GM12878 (cell line): Measurements from ENCODE around the gene EPHB1. TPM values are rescaled to one million over a fixed set of nuclear protein-coding genes. Genes with fewer than 3 reads are reported as not detected.

Experiments used
- ATAC-seq: fragments of 200-7000 bp; cut with Tn5 transposase; 3 replicates; pipeline ENCODE4 v1.9.1; 2020; ENCODE audit warnings: mild to moderate bottlenecking, moderate library complexity
- BruUV-seq: library from RNA; stranded (reverse); fragments of 400-500 nt; replicated peaks from 2 replicates; lab custom pipeline; 2021; lab: Mats Ljungman, UMichigan
- CTCF ChIA-PET: fragments of 300-600 bp; sonication (Branson Sonifier 250); formaldehyde crosslinking; extraction: SDS; loops from one replicate; lab custom pipeline; 2021; ENCODE audit warnings: inconsistent platforms; lab: Yijun Ruan, JAX
- POLR2A ChIA-PET: fragments of 350-600 bp; formaldehyde crosslinking; extraction: SDS; loops from one replicate; lab custom pipeline; 2021; ENCODE audit warnings: inconsistent platforms; lab: Charles Lee
- RAD21 ChIA-PET: fragments of 300-600 bp; sonication (Branson Sonifier 250); formaldehyde crosslinking; loops from one replicate; lab custom pipeline; 2023; ENCODE audit warnings: antibody characterized with exemption; ENCODE audit not compliant: unreplicated experiment; lab: Charles Lee
- SMC1A ChIA-PET: fragments of 300-600 bp; sonication (Branson Sonifier 250); formaldehyde crosslinking; loops from one replicate; lab custom pipeline; 2023; ENCODE audit not compliant: unreplicated experiment, uncharacterized antibody; lab: Charles Lee
- DNase-seq: peaks from one replicate; pipeline ENCODE4 v3.0.0-alpha.2; 2011; ENCODE audit warnings: low read depth, low spot score
- FAIRE-seq: peaks from 3 replicates; lab custom pipeline; 2011; peaks lifted over from hg19 to GRCh38; lab: Jason Lieb, UNC
- H2AFZ ChIP-seq: 2 replicates; pipeline ENCODE4 v1.6.0; 2011; ENCODE audit warnings: low read depth, low read length, control low read depth; ENCODE audit not compliant: control insufficient read depth
- H3K27ac ChIP-seq: 2 replicates; pipeline ENCODE4 v1.5.1; 2011; ENCODE audit warnings: control low read depth; ENCODE audit not compliant: control insufficient read depth, insufficient read depth
- H3K27me3 ChIP-seq, 2 experiments: replicated peaks in 1 of 2; 2 replicates each; pipeline versions ENCODE4 v1.6.0 to v1.6.1; 2011; ENCODE audit warnings: low read length in 1 of 2; ENCODE audit not compliant: control insufficient read depth in 2 of 2, insufficient read depth in 2 of 2
- H3K36me3 ChIP-seq, 2 experiments: 2 replicates each; pipeline ENCODE4 v1.5.1; 2011; ENCODE audit warnings: low read length in 1 of 2; ENCODE audit not compliant: control insufficient read depth in 2 of 2, insufficient read depth in 2 of 2
- H3K4me1 ChIP-seq: 2 replicates; pipeline ENCODE4 v1.6.1; 2011; ENCODE audit warnings: mild to moderate bottlenecking, low read length, moderate library complexity, mixed read lengths; ENCODE audit not compliant: control insufficient read depth, insufficient read depth
- H3K4me2 ChIP-seq: 2 replicates; pipeline ENCODE4 v1.6.0; 2011; ENCODE audit warnings: control low read depth; ENCODE audit not compliant: control insufficient read depth, insufficient read depth
- H3K4me3 ChIP-seq: fragments of 200-600 bp; sonication (generic); 2 replicates; pipeline ENCODE4 v1.5.1; 2016
- H3K79me2 ChIP-seq: 2 replicates; pipeline ENCODE4 v1.6.0; 2011; ENCODE audit warnings: low read length; ENCODE audit not compliant: control insufficient read depth, insufficient read depth
- H3K9ac ChIP-seq: 2 replicates; pipeline ENCODE4 v1.8.0; 2011; ENCODE audit warnings: low read length, control low read depth, mixed read lengths; ENCODE audit not compliant: control insufficient read depth, insufficient read depth
- H3K9me3 ChIP-seq: replicated peaks from 3 replicates; pipeline ENCODE4 v1.5.1; 2011; ENCODE audit warnings: mild to moderate bottlenecking, low read length; ENCODE audit not compliant: control insufficient read depth, insufficient read depth
- H4K20me1 ChIP-seq: 2 replicates; pipeline ENCODE4 v1.6.0; 2011; ENCODE audit not compliant: control insufficient read depth, insufficient read depth
- BACH1 ChIP-seq: fragments of 450-650 bp; IDR thresholded peaks from 2 replicates; pipeline ENCODE4 v1.6.1; 2017; ENCODE audit warnings: mild to moderate bottlenecking, borderline replicate concordance
- EGR1 ChIP-seq, 2 experiments: IDR thresholded peaks; 1 replicate in 1 of 2; 2 replicates in 1 of 2; pipeline ENCODE4 v1.6.1; 2011 to 2012; ENCODE audit warnings: low read depth in 2 of 2, low read length in 2 of 2, borderline replicate concordance in 1 of 2, mild to moderate bottlenecking in 1 of 2, moderate library complexity in 1 of 2
- IKZF2 ChIP-seq, 2 experiments: fragments of 450-650 bp; IDR thresholded peaks; 2 replicates each; pipeline ENCODE4 v1.6.1; 2017; ENCODE audit warnings: mild to moderate bottlenecking in 2 of 2, moderate library complexity in 2 of 2
- JUNB ChIP-seq: IDR thresholded peaks from 2 replicates; pipeline ENCODE4 v1.6.1; 2016; ENCODE audit warnings: antibody characterized with exemption, mild to moderate bottlenecking
- JUND ChIP-seq: IDR thresholded peaks from 2 replicates; pipeline ENCODE4 v1.6.1; 2012; ENCODE audit warnings: low read depth, mild to moderate bottlenecking, low read length, improper control_type of control experiment, moderate library complexity
- KAT2A ChIP-seq: conservative IDR thresholded peaks from 2 replicates; pipeline ENCODE4 v1.6.1; 2011; ENCODE audit warnings: low read depth, low read length; ENCODE audit not compliant: control insufficient read depth
- MXI1 ChIP-seq: fragments of 150-350 bp; IDR thresholded peaks from 2 replicates; pipeline ENCODE4 v1.6.1; 2011; ENCODE audit warnings: low read depth, mild to moderate bottlenecking, inconsistent platforms, low read length, improper control_type of control experiment
- POU2F2 ChIP-seq: IDR thresholded peaks from 3 replicates; pipeline ENCODE4 v1.6.1; 2011; ENCODE audit warnings: low read depth, mild to moderate bottlenecking, low read length, borderline replicate concordance
- SMAD1 ChIP-seq: fragments of 450-650 bp; IDR thresholded peaks from 2 replicates; pipeline ENCODE4 v1.6.1; 2018; ENCODE audit warnings: mild to moderate bottlenecking, low read depth; ENCODE audit not compliant: partially characterized antibody
- SP1 ChIP-seq: IDR thresholded peaks from one replicate; pipeline ENCODE4 v1.6.1; 2011; ENCODE audit warnings: low read depth, low read length
- STAT3 ChIP-seq: IDR thresholded peaks from 2 replicates; pipeline ENCODE4 v1.6.1; 2011; ENCODE audit warnings: low read depth, low read length, improper control_type of control experiment
- TBL1XR1 ChIP-seq: IDR thresholded peaks from 2 replicates; pipeline ENCODE4 v1.6.1; 2012; ENCODE audit warnings: low read depth, low read length, improper control_type of control experiment
- TCF12 ChIP-seq: IDR thresholded peaks from 2 replicates; pipeline ENCODE4 v1.6.1; 2011; ENCODE audit warnings: low read depth, mild to moderate bottlenecking, low read length
- TCF7 ChIP-seq: IDR thresholded peaks from 2 replicates; pipeline ENCODE4 v1.6.1; 2014; ENCODE audit warnings: antibody characterized with exemption, borderline replicate concordance
- ZNF384 ChIP-seq: IDR thresholded peaks from 2 replicates; pipeline ENCODE4 v1.6.1; 2012; ENCODE audit warnings: low read depth, mild to moderate bottlenecking, low read length, improper control_type of control experiment, borderline replicate concordance
- WGBS: methylation state at CpG from one replicate; pipeline ENCODE4 v1.1.6; 2016; ENCODE audit warnings: low lambda C conversion rate; ENCODE audit not compliant: insufficient replicate concordance, insufficient coverage; ENCODE audit errors: missing lambda C conversion rate; 5-methylcytosine and 5-hydroxymethylcytosine counted together
- in situ Hi-C: fragments of 300-500 bp; cut with MboI; formaldehyde crosslinking; loops from 9 replicates; pipeline ENCODE4 v1.14.3; 2018; ENCODE audit warnings: mixed read lengths
- intact Hi-C: fragments of 100-400 bp; cut with micrococcal nuclease; formaldehyde crosslinking; loops from one replicate; pipeline ENCODE4 v1.14.2; 2022; ENCODE audit not compliant: unreplicated experiment
- polyA plus RNA-seq, 11 experiments: library from polyadenylated mRNA; depleted of rRNA in 4 of 11; unstranded in 6 of 11; stranded (reverse) in 5 of 11; fragments of >200 nt; fragmentation: Nextera tagmentation in 4 of 11; fragmentation: Illumina TruSeq in 1 of 11; extraction: Ambion mirVana in 4 of 11; extraction: Trizol in 1 of 11; gene quantifications; 1 replicate in 1 of 11; 2 replicates in 10 of 11; pipeline versions ENCODE4 v1.2.1 to v1.2.3, GENCODE V29; 2011 to 2016; ENCODE audit warnings: inconsistent platforms in 2 of 11, missing spikeins in 2 of 11, low read depth in 1 of 11
- total RNA-seq, 4 experiments: library from RNA; depleted of rRNA in 3 of 4; stranded (reverse); fragments of >200 nt in 3 of 4; fragmentation: Illumina TruSeq in 1 of 4; extraction: Trizol in 1 of 4; gene quantifications; 2 replicates each; pipeline versions ENCODE4 v1.2.1 to v1.2.3, GENCODE V29; 2013 to 2021
- TF ChIP-seq, protein P1 (sequence below): IDR thresholded peaks from 2 replicates; pipeline ENCODE4 v1.6.1; 2012; ENCODE audit warnings: low read depth, low read length, improper control_type of control experiment
- TF ChIP-seq, protein P2 (sequence below): IDR thresholded peaks from 2 replicates; pipeline ENCODE4 v1.6.1; 2011; ENCODE audit warnings: borderline replicate concordance, low read depth, mild to moderate bottlenecking, moderate library complexity, mixed read lengths, low read length; ENCODE audit not compliant: insufficient read depth; ENCODE audit errors: extremely low read length
- TF ChIP-seq, protein P3 (sequence below): IDR thresholded peaks from 2 replicates; pipeline ENCODE4 v1.6.1; 2012; ENCODE audit warnings: low read depth, low read length, improper control_type of control experiment

EPHB1 gene
- total and polyA plus RNA-seq, 10 of the 15 experiments (the other 5 are each of a cell fraction or from before 2014, with no cell fraction given): 0.33 to 23.8 (median 1.2) TPM

DNA sequence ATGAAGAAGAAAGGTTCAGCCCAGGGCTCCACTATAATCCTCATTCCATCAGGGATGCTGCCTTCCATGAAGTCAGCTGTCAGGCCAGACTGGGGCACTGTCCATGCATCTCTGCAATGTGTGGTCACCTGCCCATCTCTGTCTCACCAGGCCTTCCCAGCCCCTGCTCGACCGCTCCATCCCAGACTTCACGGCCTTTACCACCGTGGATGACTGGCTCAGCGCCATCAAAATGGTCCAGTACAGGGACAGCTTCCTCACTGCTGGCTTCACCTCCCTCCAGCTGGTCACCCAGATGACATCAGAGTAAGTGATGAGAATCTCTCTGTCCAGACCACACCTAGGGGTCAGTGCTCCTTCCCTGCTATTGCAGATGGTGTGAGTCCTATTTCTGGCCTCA is 454.1 kb downstream of the EPHB1 start:
- no peaks in the 10 kb centered on the region for H3K27me3 ChIP-seq
- 23% methylated on average over 5 of the region's 5 CpGs for WGBS
- intact Hi-C loops: no loop called here
- no peak overlapping the region for H3K4me3 ChIP-seq
- H3K4me1 ChIP-seq: no peaks in the 10 kb centered on the region
- peaks cover 0 to 8% of the 10 kb centered on the region in 2 experiments; a peak in 2 of 4 replicates for H3K36me3 ChIP-seq
- CTCF ChIA-PET: interaction anchor here (1.7 kb wide), 1 partner anchor 455 kb away, joined by 4 read pairs; the partner anchor contains the start of gene EPHB1
- SMC1A ChIA-PET: interaction anchor here (0.6 kb wide), 1 partner anchor 446 kb away, joined by 4 read pairs; no protein-coding TSS in a partner anchor
- no TSS peak for BruUV-seq
- H4K20me1 ChIP-seq: no peaks in the 10 kb centered on the region
- TF ChIP-seq BACH1: no peak
- no peak for TF ChIP-seq TCF12
- TF ChIP-seq, protein P1, sequence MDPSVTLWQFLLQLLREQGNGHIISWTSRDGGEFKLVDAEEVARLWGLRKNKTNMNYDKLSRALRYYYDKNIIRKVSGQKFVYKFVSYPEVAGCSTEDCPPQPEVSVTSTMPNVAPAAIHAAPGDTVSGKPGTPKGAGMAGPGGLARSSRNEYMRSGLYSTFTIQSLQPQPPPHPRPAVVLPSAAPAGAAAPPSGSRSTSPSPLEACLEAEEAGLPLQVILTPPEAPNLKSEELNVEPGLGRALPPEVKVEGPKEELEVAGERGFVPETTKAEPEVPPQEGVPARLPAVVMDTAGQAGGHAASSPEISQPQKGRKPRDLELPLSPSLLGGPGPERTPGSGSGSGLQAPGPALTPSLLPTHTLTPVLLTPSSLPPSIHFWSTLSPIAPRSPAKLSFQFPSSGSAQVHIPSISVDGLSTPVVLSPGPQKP: no peak
- TF ChIP-seq STAT3: no peak
- TF ChIP-seq POU2F2: no peak
- no peak for TF ChIP-seq EGR1 (IDR thresholded peaks at IDR 0.05; ENCODE audit: borderline replicate concordance in 1 of 2, low read depth in 2 of 2, low read length in 2 of 2)
- TF ChIP-seq TCF7: no peak
- TF ChIP-seq SMAD1: no peak
- no peak for TF ChIP-seq KAT2A
- no peak for TF ChIP-seq JUNB
- TF ChIP-seq MXI1: no peak
- TF ChIP-seq, protein P2, sequence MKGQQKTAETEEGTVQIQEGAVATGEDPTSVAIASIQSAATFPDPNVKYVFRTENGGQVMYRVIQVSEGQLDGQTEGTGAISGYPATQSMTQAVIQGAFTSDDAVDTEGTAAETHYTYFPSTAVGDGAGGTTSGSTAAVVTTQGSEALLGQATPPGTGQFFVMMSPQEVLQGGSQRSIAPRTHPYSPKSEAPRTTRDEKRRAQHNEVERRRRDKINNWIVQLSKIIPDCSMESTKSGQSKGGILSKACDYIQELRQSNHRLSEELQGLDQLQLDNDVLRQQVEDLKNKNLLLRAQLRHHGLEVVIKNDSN: no peak
- TF ChIP-seq SP1: no peak
- TF ChIP-seq TBL1XR1: no peak
- TF ChIP-seq, protein P3, sequence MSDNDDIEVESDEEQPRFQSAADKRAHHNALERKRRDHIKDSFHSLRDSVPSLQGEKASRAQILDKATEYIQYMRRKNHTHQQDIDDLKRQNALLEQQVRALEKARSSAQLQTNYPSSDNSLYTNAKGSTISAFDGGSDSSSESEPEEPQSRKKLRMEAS: no peak
- TF ChIP-seq ZNF384: no peak
- TF ChIP-seq JUND: no peak
- TF ChIP-seq IKZF2 (IDR thresholded peaks at IDR 0.05): no peak
- no peak for ATAC-seq
- no peaks in the 10 kb centered on the region for H3K79me2 ChIP-seq
- DNase-seq: no peak
- POLR2A ChIA-PET: no interaction called here
- no peak for FAIRE-seq
- no peaks in the 10 kb centered on the region; the same call in 2 of the 3 replicates for H3K9me3 ChIP-seq
- no peak overlapping the region for H2AFZ ChIP-seq
- RAD21 ChIA-PET: no interaction called here
- H3K4me2 ChIP-seq: no peak overlapping the region
- in situ Hi-C loops: loop anchor here (10.0 kb wide), 1 partner anchor 454 kb away; the partner anchor contains the start of gene EPHB1
- no peak overlapping the region for H3K27ac ChIP-seq
- H3K9ac ChIP-seq: no peak overlapping the region
